AG04450 (cell line): ENCODE measurements around the gene UNC5CL. TPM values are rescaled to one million over a fixed set of nuclear protein-coding genes. Genes with fewer than 3 reads are reported as not detected.

Experiments used
- CTCF ChIA-PET: fragments of 300-600, 350-600 bp; formaldehyde crosslinking; extraction: SDS; loops from one replicate; lab custom pipeline; 2022; ENCODE audit warnings: antibody characterized with exemption, inconsistent platforms; lab: Charles Lee
- POLR2A ChIA-PET: fragments of 350-600 bp; formaldehyde crosslinking; extraction: SDS; loops from one replicate; lab custom pipeline; 2021; ENCODE audit warnings: antibody characterized with exemption, inconsistent platforms; lab: Yijun Ruan, JAX
- DNase-seq: peaks from one replicate; pipeline ENCODE4 v3.0.0-alpha.2; 2011; ENCODE audit warnings: low read depth, low spot score
- H3K27ac ChIP-seq: one replicate; pipeline ENCODE4 v1.5.1; 2012; ENCODE audit warnings: low read depth, low read length, control low read depth
- H3K27me3 ChIP-seq: one replicate; pipeline ENCODE4 v1.6.0; 2012; ENCODE audit warnings: low read length; ENCODE audit not compliant: control insufficient read depth, insufficient read depth
- H3K4me3 ChIP-seq: 2 replicates; pipeline ENCODE4 v1.5.1; 2011; ENCODE audit warnings: mild to moderate bottlenecking, low read depth, low read length, control low read depth
- H3K9me3 ChIP-seq: 2 replicates; pipeline ENCODE4 v1.5.1; 2012; ENCODE audit warnings: low read length; ENCODE audit not compliant: control insufficient read depth, insufficient read depth
- polyA minus RNA-seq: library from RNA; depleted of rRNA, polyadenylated mRNA; stranded (reverse); fragments of >200 nt; gene quantifications from 2 replicates; pipeline ENCODE4 v1.2.3, GENCODE V29; 2011; rRNA and poly(A)+ RNA removed
- polyA plus RNA-seq: library from polyadenylated mRNA; depleted of rRNA; stranded (reverse); fragments of >200 nt; gene quantifications from 2 replicates; pipeline ENCODE4 v1.2.3, GENCODE V29; 2011; rRNA removed
- TF ChIP-seq, protein P1 (sequence below): IDR thresholded peaks from 2 replicates; pipeline ENCODE4 v1.5.1; 2011; ENCODE audit warnings: low read depth, low read length, control low read depth, inconsistent platforms

The UNC5CL gene, protein sequence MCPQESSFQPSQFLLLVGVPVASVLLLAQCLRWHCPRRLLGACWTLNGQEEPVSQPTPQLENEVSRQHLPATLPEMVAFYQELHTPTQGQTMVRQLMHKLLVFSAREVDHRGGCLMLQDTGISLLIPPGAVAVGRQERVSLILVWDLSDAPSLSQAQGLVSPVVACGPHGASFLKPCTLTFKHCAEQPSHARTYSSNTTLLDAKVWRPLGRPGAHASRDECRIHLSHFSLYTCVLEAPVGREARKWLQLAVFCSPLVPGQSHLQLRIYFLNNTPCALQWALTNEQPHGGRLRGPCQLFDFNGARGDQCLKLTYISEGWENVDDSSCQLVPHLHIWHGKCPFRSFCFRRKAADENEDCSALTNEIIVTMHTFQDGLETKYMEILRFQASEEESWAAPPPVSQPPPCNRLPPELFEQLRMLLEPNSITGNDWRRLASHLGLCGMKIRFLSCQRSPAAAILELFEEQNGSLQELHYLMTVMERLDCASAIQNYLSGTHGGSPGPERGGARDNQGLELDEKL
- 0.02 TPM in 2 replicates for polyA plus RNA-seq
- polyA minus RNA-seq = not detected in 2 replicates

DNA sequence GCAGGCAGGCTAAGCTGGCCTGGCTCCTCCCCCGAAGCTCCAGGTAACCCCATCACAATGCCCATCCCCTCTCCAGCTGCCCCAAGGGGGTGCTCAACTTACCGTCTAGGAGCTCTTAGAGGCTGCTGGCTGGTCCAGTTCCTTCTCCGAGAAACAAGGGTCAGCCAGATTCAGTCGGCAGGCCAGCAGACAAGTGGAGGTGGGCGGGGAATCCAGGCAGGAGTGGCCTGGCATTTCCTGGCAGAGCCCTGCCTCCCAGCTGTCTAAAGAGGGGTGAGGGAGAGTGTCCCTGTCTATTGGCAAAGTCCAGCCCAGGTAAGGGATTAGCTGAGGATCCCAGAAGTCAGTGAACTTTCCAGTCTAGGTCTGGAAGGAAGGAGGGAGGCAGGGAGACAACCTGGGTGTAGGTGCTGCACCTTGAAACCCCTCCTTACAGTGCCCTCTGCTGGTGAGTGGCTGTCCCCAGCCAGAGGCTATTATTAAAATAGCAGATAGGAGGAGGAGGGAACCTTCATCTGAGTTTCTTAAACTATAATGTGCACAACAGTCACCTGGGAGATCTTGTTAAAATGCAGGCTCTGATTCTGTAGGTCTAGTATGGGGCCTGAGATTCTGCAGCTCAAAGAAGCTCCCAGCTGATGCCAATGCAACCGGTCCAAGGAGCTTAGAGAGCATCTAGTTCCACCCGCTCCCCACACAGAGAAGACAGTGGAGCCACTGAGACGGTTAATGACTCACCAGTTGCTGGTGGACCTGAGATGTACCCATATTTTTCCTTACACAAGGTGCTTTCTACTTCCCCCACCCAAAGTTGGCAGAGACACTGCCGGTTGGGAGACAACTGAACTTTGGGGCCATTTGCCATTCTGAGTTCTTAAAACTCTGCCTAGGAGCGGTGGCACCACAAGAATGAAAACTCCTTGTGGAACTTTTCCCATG is at the start of gene UNC5CL:
Gene UNC5CL, minus strand, starts transcription at position 162 of the 939 bp plus-strand sequence. CDS start 4,147 bp downstream, outside the sequence.
- ChIA-PET POLR2A (no interaction called here), CTCF (interaction anchor here (0.8 to 6.2 kb wide), 11 partner anchors 11 to 1058 kb away, joined by 3 to 51 read pairs (median 4); no protein-coding TSS in a partner anchor)
- no peak within 1 kb of the TSS for H3K27ac ChIP-seq
- no peak within 1 kb of the TSS for H3K4me3 ChIP-seq
- H3K27me3 ChIP-seq = peaks cover 21% of the 10 kb centered on the region
- DNase-seq = no peak
- H3K9me3 ChIP-seq = no peaks in the 10 kb centered on the region
- TF ChIP-seq, protein P1, sequence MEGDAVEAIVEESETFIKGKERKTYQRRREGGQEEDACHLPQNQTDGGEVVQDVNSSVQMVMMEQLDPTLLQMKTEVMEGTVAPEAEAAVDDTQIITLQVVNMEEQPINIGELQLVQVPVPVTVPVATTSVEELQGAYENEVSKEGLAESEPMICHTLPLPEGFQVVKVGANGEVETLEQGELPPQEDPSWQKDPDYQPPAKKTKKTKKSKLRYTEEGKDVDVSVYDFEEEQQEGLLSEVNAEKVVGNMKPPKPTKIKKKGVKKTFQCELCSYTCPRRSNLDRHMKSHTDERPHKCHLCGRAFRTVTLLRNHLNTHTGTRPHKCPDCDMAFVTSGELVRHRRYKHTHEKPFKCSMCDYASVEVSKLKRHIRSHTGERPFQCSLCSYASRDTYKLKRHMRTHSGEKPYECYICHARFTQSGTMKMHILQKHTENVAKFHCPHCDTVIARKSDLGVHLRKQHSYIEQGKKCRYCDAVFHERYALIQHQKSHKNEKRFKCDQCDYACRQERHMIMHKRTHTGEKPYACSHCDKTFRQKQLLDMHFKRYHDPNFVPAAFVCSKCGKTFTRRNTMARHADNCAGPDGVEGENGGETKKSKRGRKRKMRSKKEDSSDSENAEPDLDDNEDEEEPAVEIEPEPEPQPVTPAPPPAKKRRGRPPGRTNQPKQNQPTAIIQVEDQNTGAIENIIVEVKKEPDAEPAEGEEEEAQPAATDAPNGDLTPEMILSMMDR = peak; percentile 67

DNA sequence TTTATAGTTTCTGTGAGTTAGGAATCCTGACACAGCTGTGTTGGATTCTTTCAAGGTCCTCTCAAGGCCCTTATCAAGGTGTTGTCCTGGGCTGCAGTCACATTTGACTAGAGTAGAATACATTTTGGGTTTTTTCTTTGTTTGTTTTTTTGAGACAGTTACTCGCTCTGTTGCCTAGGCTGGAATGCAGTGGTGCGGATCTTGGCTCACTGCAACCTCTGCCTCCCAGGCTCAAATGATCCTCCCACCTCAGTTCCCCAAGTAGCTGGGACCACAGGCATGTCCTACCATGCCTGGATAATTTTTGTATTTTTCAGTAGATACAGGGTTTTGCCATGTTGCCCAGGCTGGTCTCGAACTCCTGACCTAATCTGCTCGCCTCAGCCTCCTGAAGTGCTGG is 49.4 kb upstream of the UNC5CL start:
- no peak for DNase-seq
- H3K27me3 ChIP-seq = no peaks in the 10 kb centered on the region
- TF ChIP-seq, protein P1 = no peak
- H3K27ac ChIP-seq = no peak overlapping the region
- H3K9me3 ChIP-seq = no peaks in the 10 kb centered on the region
- no peak overlapping the region for H3K4me3 ChIP-seq
- ChIA-PET CTCF (interaction anchor here (0.9 kb wide), 1 partner anchor 219 kb away, joined by 7 read pairs; no protein-coding TSS in a partner anchor), POLR2A (interaction anchor here (0.5 kb wide), 1 partner anchor 232 kb away, joined by 4 read pairs; no protein-coding TSS in a partner anchor)

DNA sequence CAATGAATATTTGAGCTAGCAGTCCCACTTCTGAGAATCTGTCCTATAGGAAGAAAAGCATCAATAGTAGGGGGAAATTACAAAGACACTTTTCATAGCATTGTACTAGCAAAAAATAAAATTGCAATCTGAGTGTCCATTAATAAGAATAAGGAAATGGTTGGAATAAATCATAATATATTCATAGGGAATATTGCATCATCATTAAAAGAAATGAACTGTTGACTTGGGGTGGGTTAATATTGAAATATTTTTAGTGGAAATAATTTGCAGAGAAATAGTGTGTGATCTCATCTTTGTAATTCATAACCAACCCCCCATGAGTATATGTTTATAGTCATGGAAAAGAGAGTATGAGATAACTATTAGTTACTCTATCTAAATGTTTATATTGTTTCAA is 46.2 kb upstream of the UNC5CL start:
- no peak for DNase-seq
- TF ChIP-seq, protein P1 = no peak
- Histone ChIP-seq H3K27ac (no peak overlapping the region), H3K27me3 (no peaks in the 10 kb centered on the region), H3K4me3 (no peak overlapping the region), H3K9me3 (no peaks in the 10 kb centered on the region)
- CTCF ChIA-PET = no interaction called here
- POLR2A ChIA-PET = no interaction called here

DNA sequence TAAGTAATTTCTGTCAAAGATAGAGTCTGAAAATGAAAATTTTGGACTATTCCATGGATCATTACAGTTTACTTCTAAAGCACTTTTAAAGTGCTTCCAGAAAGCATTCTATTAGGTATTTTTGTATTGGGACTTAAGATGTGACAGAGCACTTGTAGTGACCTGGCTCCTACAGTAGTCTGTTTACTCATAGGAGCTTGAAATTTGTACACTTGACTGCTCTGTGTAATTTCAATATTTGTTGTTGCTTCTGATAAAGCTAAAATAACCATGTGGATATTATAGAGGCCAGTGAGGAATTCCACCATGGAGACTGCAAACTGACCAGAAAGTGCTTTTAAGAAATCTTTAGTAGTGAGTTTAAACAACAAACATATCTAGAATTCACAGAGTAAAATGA is 44.1 kb upstream of the UNC5CL start:
- CTCF ChIA-PET = interaction anchor here (1.1 to 1.9 kb wide), 3 partner anchors 9 to 99 kb away, joined by 3 to 5 read pairs (median 4); no protein-coding TSS in a partner anchor
- DNase-seq = no peak
- TF ChIP-seq, protein P1 = no peak
- POLR2A ChIA-PET = no interaction called here
- Histone ChIP-seq H3K4me3 (no peak overlapping the region), H3K9me3 (no peaks in the 10 kb centered on the region), H3K27me3 (no peaks in the 10 kb centered on the region), H3K27ac (no peak overlapping the region)
